Suprapubic skin (tissue), 4 donors: ENCODE results near the gene MGP. TPM values are rescaled to one million over a fixed set of nuclear protein-coding genes. Genes with fewer than 3 reads are reported as not detected.

Experiments
- DNase-seq, 2 donors: peaks; one replicate each; pipeline ENCODE4 v3.0.0-alpha.2; 2019; ENCODE audit warnings: low spot score in 2 of 2
- H3K27ac ChIP-seq: fragments of 200-600 bp; sonication (generic); one replicate; pipeline ENCODE4 v1.5.1; 2019
- H3K27me3 ChIP-seq: fragments of 200-600 bp; sonication (generic); one replicate; pipeline ENCODE4 v1.5.1; 2019
- H3K36me3 ChIP-seq: fragments of 200-600 bp; sonication (generic); one replicate; pipeline ENCODE4 v1.5.1; 2019
- H3K4me1 ChIP-seq: fragments of 200-600 bp; sonication (generic); one replicate; pipeline ENCODE4 v1.5.1; 2019
- H3K4me3 ChIP-seq: fragments of 200-600 bp; sonication (generic); one replicate; pipeline ENCODE4 v1.5.1; 2019; ENCODE audit warnings: mild to moderate bottlenecking
- H3K9me3 ChIP-seq: fragments of 200-600 bp; sonication (generic); one replicate; pipeline ENCODE4 v1.5.1; 2019
- CTCF ChIP-seq, 2 donors: fragments of 200-600 bp in 1 of 2; fragments of 450-650 bp in 1 of 2; sonication (generic) in 1 of 2; IDR thresholded peaks; one replicate each; pipeline ENCODE4 v1.5.1; 2016 to 2019; ENCODE audit warnings: antibody characterized with exemption in 2 of 2, mild to moderate bottlenecking in 1 of 2, moderate library complexity in 1 of 2
- EP300 ChIP-seq: sonication (generic); formaldehyde crosslinking; IDR thresholded peaks from one replicate; pipeline ENCODE4 v1.6.1; 2017; ENCODE audit warnings: antibody characterized with exemption
- POLR2A ChIP-seq, 2 donors: fragments of 450-650 bp; IDR thresholded peaks; one replicate each; pipeline ENCODE4 v1.6.1; 2017; ENCODE audit warnings: antibody characterized with exemption in 2 of 2, mild to moderate bottlenecking in 2 of 2, moderate library complexity in 2 of 2
- POLR2AphosphoS5 ChIP-seq, 3 donors: sonication (generic); formaldehyde crosslinking; IDR thresholded peaks; one replicate each; pipeline ENCODE4 v1.6.1; 2017; ENCODE audit warnings: antibody characterized with exemption in 3 of 3
- WGBS: methylation state at CpG from one replicate; pipeline ENCODE4 v1.1.5; 2018; 5-methylcytosine and 5-hydroxymethylcytosine counted together
- total RNA-seq, 4 donors: library from RNA; depleted of rRNA; stranded (reverse); fragments of >200 nt; gene quantifications; one replicate each; pipeline ENCODE4 v1.1.0, GENCODE V29; 2016

Gene MGP
- total RNA-seq, 4 donors from 2014 or later, result 43.5 to 135 (median 58.3) TPM

GRCh38 chr12:14911131-14911530, 25.5 kb upstream of the MGP start:
- TF ChIP-seq EP300 (no peak), POLR2A (IDR thresholded peaks at IDR 0.05) (no peak), CTCF (IDR thresholded peaks at IDR 0.05) (no peak), POLR2AphosphoS5 (IDR thresholded peaks at IDR 0.05) (no peak)
- Histone ChIP-seq H3K27ac (peak overlapping the region; percentile 24), H3K27me3 (no peaks in the 10 kb centered on the region), H3K4me1 (peaks cover 22% of the 10 kb centered on the region), H3K36me3 (no peaks in the 10 kb centered on the region), H3K4me3 (no peak overlapping the region), H3K9me3 (no peaks in the 10 kb centered on the region)
- no peak for DNase-seq
- WGBS, result 62% methylated on average over 2 of the region's 2 CpGs

GRCh38 chr12:14910090-14910915, 24.6 kb upstream of the MGP start:
- H3K4me3 ChIP-seq, result no peak overlapping the region
- no peaks in the 10 kb centered on the region for H3K27me3 ChIP-seq
- peak overlapping the region; percentile 32 for H3K27ac ChIP-seq
- no peaks in the 10 kb centered on the region for H3K36me3 ChIP-seq
- DNase-seq, result no peak
- 78% methylated on average over 5 of the region's 5 CpGs for WGBS
- TF ChIP-seq POLR2A (IDR thresholded peaks at IDR 0.05) (no peak), EP300 (no peak), CTCF (IDR thresholded peaks at IDR 0.05) (no peak)
- no peaks in the 10 kb centered on the region for H3K9me3 ChIP-seq
- peaks cover 30% of the 10 kb centered on the region for H3K4me1 ChIP-seq

- WGBS, result 88% methylated on average over 1 of the region's 1 CpG
- TF ChIP-seq POLR2AphosphoS5 (IDR thresholded peaks at IDR 0.05) (no peak), CTCF (IDR thresholded peaks at IDR 0.05) (no peak), EP300 (no peak), POLR2A (IDR thresholded peaks at IDR 0.05) (no peak)
Observed at GRCh38 chr12:14907953-14908352, 22.3 kb upstream of the MGP start.

GRCh38 chr12:14906114-14906513, 20.5 kb upstream of the MGP start:
- DNase-seq, result no peak
- Histone ChIP-seq H3K27ac (peak overlapping the region; percentile 42), H3K36me3 (no peaks in the 10 kb centered on the region), H3K9me3 (no peaks in the 10 kb centered on the region), H3K27me3 (no peaks in the 10 kb centered on the region), H3K4me3 (no peak overlapping the region), H3K4me1 (peaks cover 42% of the 10 kb centered on the region)
- no peak for TF ChIP-seq EP300
- no peak for TF ChIP-seq POLR2AphosphoS5 (IDR thresholded peaks at IDR 0.05)
- 71% methylated on average over 5 of the region's 5 CpGs for WGBS

More at GRCh38 chr12:14907953-14908352, 22.3 kb upstream of the MGP start:
- Histone ChIP-seq H3K36me3 (no peaks in the 10 kb centered on the region), H3K4me1 (peaks cover 38% of the 10 kb centered on the region), H3K27me3 (no peaks in the 10 kb centered on the region), H3K4me3 (no peak overlapping the region), H3K9me3 (no peaks in the 10 kb centered on the region), H3K27ac (no peak overlapping the region)
- no peak for DNase-seq

GRCh38 chr12:14905269-14906004, 19.8 kb upstream of the MGP start:
- Histone ChIP-seq H3K4me3 (peak overlapping the region; percentile 3), H3K36me3 (no peaks in the 10 kb centered on the region), H3K27me3 (no peaks in the 10 kb centered on the region), H3K27ac (peak overlapping the region; percentile 42), H3K4me1 (peaks cover 43% of the 10 kb centered on the region), H3K9me3 (no peaks in the 10 kb centered on the region)
- WGBS, result 40% methylated on average over 5 of the region's 5 CpGs
- no peak for DNase-seq
- TF ChIP-seq CTCF (IDR thresholded peaks at IDR 0.05) (no peak), POLR2A (IDR thresholded peaks at IDR 0.05) (no peak), EP300 (no peak), POLR2AphosphoS5 (IDR thresholded peaks at IDR 0.05) (no peak)
